PC-9 (cell line): Measurements from ENCODE around the gene UTRN. TPM values are rescaled to one million over a fixed set of nuclear protein-coding genes. Genes with fewer than 3 reads are reported as not detected.

Source experiments
- BruUV-seq: library from RNA; stranded (reverse); fragments of 400-500 nt; replicated peaks from 2 replicates; lab custom pipeline; 2021; lab: Mats Ljungman, UMichigan
- CTCF ChIA-PET: fragments of 300-600 bp; sonication (Branson Sonifier 250); formaldehyde crosslinking; loops from one replicate; lab custom pipeline; 2022; ENCODE audit warnings: antibody characterized with exemption; lab: Charles Lee
- POLR2A ChIA-PET: fragments of 300-600 bp; sonication (Branson Sonifier 250); formaldehyde crosslinking; loops from one replicate; lab custom pipeline; 2022; ENCODE audit warnings: antibody characterized with exemption; ENCODE audit not compliant: unreplicated experiment; lab: Charles Lee
- DNase-seq, 2 experiments: peaks; one replicate each; pipeline versions ENCODE4 v3.0.0 to v3.0.0-alpha.2; 2015 to 2022; ENCODE audit warnings: mixed read lengths in 1 of 2
- H2AFZ ChIP-seq: fragments of 200-600 bp; sonication (generic); 2 replicates; pipeline ENCODE4 v1.8.1; 2017; ENCODE audit warnings: antibody characterized with exemption
- H3F3A ChIP-seq: fragments of 200-600 bp; sonication (generic); 2 replicates; pipeline ENCODE4 v1.8.1; 2017; ENCODE audit warnings: antibody characterized with exemption, mild to moderate bottlenecking, low read depth; ENCODE audit not compliant: insufficient read depth
- H3K27ac ChIP-seq: fragments of 200-600 bp; sonication (generic); 2 replicates; pipeline ENCODE4 v1.6.1; 2016; ENCODE audit warnings: mixed run types
- H3K27me3 ChIP-seq: fragments of 200-600 bp; sonication (generic); 2 replicates; pipeline ENCODE4 v1.6.1; 2016; ENCODE audit warnings: low read depth, mixed run types; ENCODE audit not compliant: insufficient read depth
- H3K36me3 ChIP-seq: fragments of 200-600 bp; sonication (generic); 2 replicates; pipeline ENCODE4 v1.6.1; 2016; ENCODE audit warnings: low read depth, mixed run types
- H3K4me1 ChIP-seq: fragments of 200-600 bp; sonication (generic); replicated peaks from 2 replicates; pipeline ENCODE4 v1.6.1; 2016; ENCODE audit warnings: mixed run types; ENCODE audit not compliant: insufficient read depth
- H3K4me2 ChIP-seq: fragments of 200-600 bp; sonication (generic); 2 replicates; pipeline ENCODE4 v1.6.1; 2017; ENCODE audit warnings: mixed run types
- H3K4me3 ChIP-seq: fragments of 200-600 bp; sonication (generic); 2 replicates; pipeline ENCODE4 v1.6.1; 2016; ENCODE audit warnings: mixed run types
- H3K79me2 ChIP-seq: fragments of 200-600 bp; sonication (generic); 2 replicates; pipeline ENCODE4 v1.6.1; 2017; ENCODE audit warnings: low read depth, mixed run types
- H3K9me2 ChIP-seq: fragments of 200-600 bp; sonication (generic); 2 replicates; pipeline ENCODE4 v1.8.1; 2017; ENCODE audit warnings: mild to moderate bottlenecking; ENCODE audit not compliant: insufficient read depth
- H3K9me3 ChIP-seq: fragments of 200-600 bp; sonication (generic); 2 replicates; pipeline ENCODE4 v1.8.1; 2016; ENCODE audit warnings: low read depth; ENCODE audit not compliant: insufficient read depth
- H4K20me1 ChIP-seq: fragments of 200-600 bp; sonication (generic); 2 replicates; pipeline ENCODE4 v1.8.1; 2017; ENCODE audit not compliant: insufficient read depth
- EZH2 ChIP-seq: fragments of 200-600 bp; sonication (generic); IDR thresholded peaks from 2 replicates; pipeline ENCODE4 v1.8.0; 2017; ENCODE audit warnings: antibody characterized with exemption, low read depth
- intact Hi-C: fragments of 100-400 bp; cut with micrococcal nuclease; formaldehyde crosslinking; loops from one replicate; pipeline ENCODE4 v1.10.0; 2022; ENCODE audit not compliant: unreplicated experiment
- total RNA-seq: library from RNA; stranded (reverse); gene quantifications from 2 replicates; pipeline ENCODE4 v1.2.3, GENCODE V29; 2021
- TF ChIP-seq, protein P1 (sequence below): fragments of 200-600 bp; sonication (generic); conservative IDR thresholded peaks from 2 replicates; pipeline ENCODE4 v1.6.1; 2017; ENCODE audit warnings: mixed run types, antibody characterized with exemption, mild to moderate bottlenecking, moderate library complexity

UTRN gene
- total RNA-seq, 1 experiment from 2014 or later = 125 TPM

DNA sequence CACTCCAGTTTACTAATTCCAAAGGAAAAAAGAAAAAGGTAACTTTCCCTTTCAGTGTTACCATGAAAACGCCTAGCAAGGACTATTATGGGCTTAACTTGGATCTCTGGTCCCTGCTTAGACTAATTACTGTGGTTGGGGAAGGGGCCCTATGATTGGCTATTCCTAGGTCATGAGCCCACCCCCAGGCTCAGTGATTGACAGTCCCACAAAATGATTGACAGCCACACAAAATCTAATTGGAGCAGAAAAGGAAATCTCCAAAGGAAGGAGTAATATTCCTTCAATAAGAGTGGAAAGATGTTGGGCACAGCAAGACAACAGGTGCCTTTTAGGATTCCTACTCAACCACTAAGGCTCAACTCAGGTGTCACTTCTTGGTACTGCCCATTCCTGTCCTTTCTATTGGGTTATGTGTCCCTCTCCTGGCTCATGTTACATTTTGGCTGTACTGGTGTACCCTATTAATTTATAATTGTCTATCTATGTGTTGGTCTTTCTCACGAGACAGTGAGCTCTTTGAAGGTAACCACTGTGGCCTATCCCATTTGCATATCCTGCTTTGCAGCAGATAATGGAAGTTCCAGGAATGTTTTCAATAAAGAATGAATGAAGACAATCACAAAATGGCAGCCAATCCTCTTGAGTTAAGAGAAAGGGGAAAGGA is 5.5 kb upstream of the UTRN start:
- H3K27ac ChIP-seq = no peak overlapping the region
- H3K9me3 ChIP-seq = no peaks in the 10 kb centered on the region
- no peak for TF ChIP-seq EZH2
- TF ChIP-seq, protein P1, sequence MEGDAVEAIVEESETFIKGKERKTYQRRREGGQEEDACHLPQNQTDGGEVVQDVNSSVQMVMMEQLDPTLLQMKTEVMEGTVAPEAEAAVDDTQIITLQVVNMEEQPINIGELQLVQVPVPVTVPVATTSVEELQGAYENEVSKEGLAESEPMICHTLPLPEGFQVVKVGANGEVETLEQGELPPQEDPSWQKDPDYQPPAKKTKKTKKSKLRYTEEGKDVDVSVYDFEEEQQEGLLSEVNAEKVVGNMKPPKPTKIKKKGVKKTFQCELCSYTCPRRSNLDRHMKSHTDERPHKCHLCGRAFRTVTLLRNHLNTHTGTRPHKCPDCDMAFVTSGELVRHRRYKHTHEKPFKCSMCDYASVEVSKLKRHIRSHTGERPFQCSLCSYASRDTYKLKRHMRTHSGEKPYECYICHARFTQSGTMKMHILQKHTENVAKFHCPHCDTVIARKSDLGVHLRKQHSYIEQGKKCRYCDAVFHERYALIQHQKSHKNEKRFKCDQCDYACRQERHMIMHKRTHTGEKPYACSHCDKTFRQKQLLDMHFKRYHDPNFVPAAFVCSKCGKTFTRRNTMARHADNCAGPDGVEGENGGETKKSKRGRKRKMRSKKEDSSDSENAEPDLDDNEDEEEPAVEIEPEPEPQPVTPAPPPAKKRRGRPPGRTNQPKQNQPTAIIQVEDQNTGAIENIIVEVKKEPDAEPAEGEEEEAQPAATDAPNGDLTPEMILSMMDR = no peak
- BruUV-seq = no TSS peak
- no peaks in the 10 kb centered on the region for H4K20me1 ChIP-seq
- ChIA-PET CTCF (no interaction called here), POLR2A (no interaction called here)
- H3K4me2 ChIP-seq = peak overlapping the region; percentile 30; the same call in 1 of the 2 replicates
- no peak overlapping the region for H3K4me3 ChIP-seq
- H3K36me3 ChIP-seq = no peaks in the 10 kb centered on the region
- H3K79me2 ChIP-seq = no peaks in the 10 kb centered on the region
- H3K9me2 ChIP-seq = no peaks in the 10 kb centered on the region
- DNase-seq = no peak
- H3F3A ChIP-seq = peaks cover 25% of the 10 kb centered on the region; the same call in 1 of the 2 replicates
- H3K4me1 ChIP-seq = peaks cover 29% of the 10 kb centered on the region
- H2AFZ ChIP-seq = no peak overlapping the region
- intact Hi-C loops = no loop called here
- no peaks in the 10 kb centered on the region for H3K27me3 ChIP-seq

DNA sequence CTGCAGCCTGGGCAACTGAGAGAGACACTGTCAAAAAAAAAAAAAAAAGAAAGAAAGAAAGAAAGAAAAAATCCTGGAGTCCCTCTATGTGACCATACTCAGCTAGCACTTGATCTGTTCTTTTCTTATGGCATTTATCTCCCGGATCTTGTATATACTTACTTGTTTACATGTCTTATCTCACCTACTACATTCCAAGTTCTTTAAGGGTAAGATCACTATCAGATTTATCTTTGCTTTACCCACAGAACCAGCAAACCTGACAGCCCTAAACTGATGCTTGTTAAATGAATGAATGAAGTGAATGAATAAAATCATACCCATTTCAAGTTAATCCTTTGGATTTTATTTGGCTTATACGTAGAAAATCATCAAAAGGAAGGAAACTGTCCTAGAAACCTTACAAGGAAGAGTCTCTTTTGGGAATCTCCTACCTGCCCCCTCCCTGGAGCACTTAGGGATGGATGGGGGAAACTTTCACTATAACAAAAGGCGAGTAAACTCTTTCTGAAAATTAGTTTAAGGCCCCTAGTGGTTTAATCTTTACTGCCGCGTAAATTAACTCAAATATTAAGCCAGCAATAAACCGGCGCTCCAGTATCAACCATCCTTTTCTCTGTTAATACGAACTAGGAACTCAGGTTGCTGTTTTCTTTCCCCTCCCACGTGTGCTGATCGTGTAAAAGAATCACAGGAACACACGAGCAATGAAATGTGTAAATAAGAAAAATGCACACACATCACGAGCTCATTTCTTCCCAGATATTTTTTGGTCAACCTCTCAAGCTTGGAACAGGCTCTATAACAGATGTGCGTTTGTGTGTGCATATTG is 1.3 kb upstream of the UTRN start:
- peak overlapping the region; percentile 87 for H3K27ac ChIP-seq
- H3K4me3 ChIP-seq = peak overlapping the region; percentile 93
- peaks cover 20% of the 10 kb centered on the region for H3K79me2 ChIP-seq
- no peaks in the 10 kb centered on the region for H3K36me3 ChIP-seq
- DNase-seq = peak in 1 of 2 experiments; percentile 49
- BruUV-seq = no TSS peak
- TF ChIP-seq EZH2 = no peak
- TF ChIP-seq, protein P1 = peak; percentile 41; the same call in 1 of the 2 replicates
- H4K20me1 ChIP-seq = no peaks in the 10 kb centered on the region
- intact Hi-C loops = loop anchor here (1.0 kb wide), 2 partner anchors 18 to 135 kb away; no protein-coding TSS in a partner anchor
- no peaks in the 10 kb centered on the region for H3K9me2 ChIP-seq
- peak overlapping the region; percentile 90 for H2AFZ ChIP-seq
- H3K9me3 ChIP-seq = no peaks in the 10 kb centered on the region
- H3K4me2 ChIP-seq = peak overlapping the region; percentile 88
- peaks cover 30% of the 10 kb centered on the region for H3K4me1 ChIP-seq
- H3K27me3 ChIP-seq = no peaks in the 10 kb centered on the region
- ChIA-PET POLR2A (interaction anchor here (0.6 kb wide), 1 partner anchor 188 kb away, joined by 5 read pairs; the partner anchor contains the start of gene SF3B5), CTCF (interaction anchor here (0.6 kb wide), 1 partner anchor 67 kb away, joined by 3 read pairs; no protein-coding TSS in a partner anchor)
- H3F3A ChIP-seq = peaks cover 48% of the 10 kb centered on the region

DNA sequence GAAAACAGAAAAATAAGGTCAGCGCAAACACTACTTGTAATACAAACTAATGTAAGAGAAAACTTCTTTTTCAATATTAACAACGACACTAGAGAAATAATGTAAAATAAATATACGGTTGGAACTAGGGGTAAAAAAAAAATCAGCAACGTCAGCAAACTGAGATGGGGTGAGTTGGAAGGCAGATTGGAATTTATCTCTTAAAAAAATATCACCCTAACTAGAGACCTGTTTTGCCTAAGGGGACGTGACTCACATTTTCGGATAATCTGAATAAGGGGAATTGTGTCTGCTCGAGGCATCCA is 705 bp upstream of the UTRN start:
- Histone ChIP-seq H3K4me3 (peak overlapping the region; percentile 93), H3K27me3 (no peaks in the 10 kb centered on the region), H2AFZ (peak overlapping the region; percentile 90), H3K36me3 (no peaks in the 10 kb centered on the region), H3K4me2 (peak overlapping the region; percentile 88), H3K79me2 (peaks cover 22% of the 10 kb centered on the region), H3K27ac (peak overlapping the region; percentile 87), H4K20me1 (no peaks in the 10 kb centered on the region), H3F3A (peaks cover 43% of the 10 kb centered on the region), H3K9me3 (no peaks in the 10 kb centered on the region), H3K9me2 (no peaks in the 10 kb centered on the region), H3K4me1 (peaks cover 24% of the 10 kb centered on the region)
- peak in 1 of 2 experiments; percentile 84 for DNase-seq
- no peak for TF ChIP-seq EZH2
- TF ChIP-seq, protein P1 = no peak
- CTCF ChIA-PET = interaction anchor here (0.6 kb wide), 1 partner anchor 68 kb away, joined by 3 read pairs; no protein-coding TSS in a partner anchor
- no TSS peak for BruUV-seq
- POLR2A ChIA-PET = no interaction called here
- intact Hi-C loops = loop anchor here (1.0 kb wide), 2 partner anchors 18 to 135 kb away; no protein-coding TSS in a partner anchor
